ENCODE measurements around the gene CES4A.
"Not testable (repeated sequence)": the region's sequence is repeated elsewhere in the genome, so short reads cannot be mapped to it uniquely, and the experiment has no call there.

CES4A gene

DNA sequence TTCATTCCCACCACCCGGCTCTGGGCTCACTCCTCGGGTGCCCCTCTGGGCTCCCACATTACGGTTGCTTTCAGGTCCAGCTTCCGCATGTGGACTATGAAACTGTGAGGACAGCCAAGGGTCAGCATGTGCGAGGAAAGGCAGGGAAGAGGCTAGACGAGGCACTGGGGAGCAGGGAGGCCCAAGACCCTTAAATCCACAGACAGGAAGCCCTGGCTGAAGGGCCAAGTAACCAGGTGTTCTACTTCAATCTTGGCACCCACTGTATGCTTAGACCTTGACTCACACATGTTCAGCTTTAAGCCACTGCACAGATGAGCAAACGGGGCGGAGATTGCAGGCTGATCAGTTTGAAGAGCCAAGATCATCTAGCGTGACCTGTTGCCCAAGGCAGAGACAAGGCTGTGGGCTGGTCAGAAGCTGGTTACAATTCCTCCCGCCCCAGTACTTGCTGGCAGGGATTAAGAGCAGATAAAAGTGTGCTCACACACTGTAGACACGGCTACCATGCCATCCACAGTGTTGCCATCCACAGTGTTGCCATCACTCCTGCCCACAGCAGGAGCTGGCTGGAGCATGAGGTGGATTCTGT, at the start of gene CES4A:
CES4A (plus strand) TSS at position 393 of the 592 bp plus-strand sequence; CDS start at position 577, 184 bp downstream.
- peak within 1 kb of the TSS; percentile 68 for H3K27ac Mint-ChIP-seq
- H3K4me1 Mint-ChIP-seq: peaks cover 59% of the 10 kb centered on the region
- peaks cover 8% of the 10 kb centered on the region for H3K36me3 Mint-ChIP-seq
- no peaks in the 10 kb centered on the region for H3K27me3 Mint-ChIP-seq
- CTCF ChIA-PET: interaction anchor here (1.0 to 1.7 kb wide), 3 partner anchors 30 to 167 kb away, joined by 3 to 6 read pairs (median 4); no protein-coding TSS in a partner anchor
- no peaks in the 10 kb centered on the region for H3K9me3 Mint-ChIP-seq
- DNase-seq: no peak
- H3K4me3 Mint-ChIP-seq: no peak within 1 kb of the TSS

DNA sequence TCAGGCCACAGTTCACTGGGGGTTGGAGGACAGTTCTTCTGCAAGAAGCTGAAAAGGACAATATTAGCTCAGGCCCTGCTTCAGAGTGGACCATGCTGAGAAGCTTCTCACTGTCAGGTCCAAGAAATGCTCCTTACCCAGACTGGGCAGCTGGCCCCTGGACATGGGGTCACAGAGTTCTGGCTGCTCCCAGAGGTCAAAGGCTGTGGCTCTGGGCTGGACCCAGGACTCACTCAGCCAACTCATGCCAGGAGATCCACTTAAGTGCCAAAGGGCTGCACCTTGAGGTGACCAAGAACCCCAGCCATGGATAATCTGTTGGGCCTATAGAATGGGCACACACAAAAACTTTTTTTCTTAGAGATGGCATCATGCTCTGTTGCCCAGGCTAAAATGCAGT, 49.0 kb upstream of the CES4A start:
- Mint-ChIP-seq H3K4me3 (no peak overlapping the region), H3K27ac (no peak overlapping the region), H3K9me3 (no peaks in the 10 kb centered on the region), H3K27me3 (no peaks in the 10 kb centered on the region), H3K36me3 (peaks cover 20% of the 10 kb centered on the region), H3K4me1 (peaks cover 27% of the 10 kb centered on the region)
- CTCF ChIA-PET: no interaction called here
- DNase-seq: no peak

DNA sequence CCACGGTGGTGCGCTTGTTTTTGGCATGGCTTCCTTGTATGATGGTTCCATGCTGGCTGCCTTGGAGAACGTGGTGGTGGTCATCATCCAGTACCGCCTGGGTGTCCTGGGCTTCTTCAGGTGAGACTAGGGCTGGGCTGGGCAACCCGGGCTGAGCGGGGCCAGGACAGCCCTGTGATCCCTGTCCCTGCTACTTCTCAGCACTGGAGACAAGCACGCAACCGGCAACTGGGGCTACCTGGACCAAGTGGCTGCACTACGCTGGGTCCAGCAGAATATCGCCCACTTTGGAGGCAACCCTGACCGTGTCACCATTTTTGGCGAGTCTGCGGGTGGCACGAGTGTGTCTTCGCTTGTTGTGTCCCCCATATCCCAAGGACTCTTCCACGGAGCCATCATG, 48.2 kb upstream of the CES4A start:
- peaks cover 21% of the 10 kb centered on the region for H3K4me1 Mint-ChIP-seq
- H3K4me3 Mint-ChIP-seq: no peak overlapping the region
- no peaks in the 10 kb centered on the region for H3K27me3 Mint-ChIP-seq
- H3K9me3 Mint-ChIP-seq: no peaks in the 10 kb centered on the region
- DNase-seq: no peak
- H3K27ac Mint-ChIP-seq: no peak overlapping the region
- H3K36me3 Mint-ChIP-seq: peaks cover 20% of the 10 kb centered on the region
- CTCF ChIA-PET: interaction anchor here (2.7 kb wide), 1 partner anchor 45 kb away, joined by 9 read pairs; no protein-coding TSS in a partner anchor

DNA sequence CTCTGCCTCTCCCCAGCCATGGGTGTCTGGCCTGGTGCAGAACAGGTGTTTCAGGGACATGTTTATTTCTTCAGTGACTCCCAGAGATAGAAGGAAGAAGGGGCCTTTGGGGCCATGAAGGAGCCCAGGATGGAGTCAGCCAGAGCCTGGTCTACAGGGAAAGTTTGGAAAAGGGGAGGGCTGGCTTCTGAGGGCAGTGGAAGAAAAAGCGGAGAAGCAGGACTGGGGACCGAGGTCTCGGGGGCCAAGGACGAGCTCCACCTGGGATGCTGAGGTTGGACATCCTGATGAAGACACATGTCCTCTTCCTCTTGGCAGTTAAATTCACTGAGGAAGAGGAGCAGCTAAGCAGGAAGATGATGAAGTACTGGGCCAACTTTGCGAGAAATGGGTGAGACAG, 45.4 kb upstream of the CES4A start:
- Mint-ChIP-seq H3K4me3 (no peak overlapping the region), H3K27ac (no peak overlapping the region), H3K4me1 (peaks cover 9% of the 10 kb centered on the region), H3K36me3 (peaks cover 13% of the 10 kb centered on the region), H3K9me3 (no peaks in the 10 kb centered on the region), H3K27me3 (peaks cover 11% of the 10 kb centered on the region)
- CTCF ChIA-PET: interaction anchor here (1.0 to 2.7 kb wide), 6 partner anchors 14 to 70 kb away, joined by 3 to 9 read pairs (median 4); partner anchors contain the start of gene CES3
- DNase-seq: no peak

DNA sequence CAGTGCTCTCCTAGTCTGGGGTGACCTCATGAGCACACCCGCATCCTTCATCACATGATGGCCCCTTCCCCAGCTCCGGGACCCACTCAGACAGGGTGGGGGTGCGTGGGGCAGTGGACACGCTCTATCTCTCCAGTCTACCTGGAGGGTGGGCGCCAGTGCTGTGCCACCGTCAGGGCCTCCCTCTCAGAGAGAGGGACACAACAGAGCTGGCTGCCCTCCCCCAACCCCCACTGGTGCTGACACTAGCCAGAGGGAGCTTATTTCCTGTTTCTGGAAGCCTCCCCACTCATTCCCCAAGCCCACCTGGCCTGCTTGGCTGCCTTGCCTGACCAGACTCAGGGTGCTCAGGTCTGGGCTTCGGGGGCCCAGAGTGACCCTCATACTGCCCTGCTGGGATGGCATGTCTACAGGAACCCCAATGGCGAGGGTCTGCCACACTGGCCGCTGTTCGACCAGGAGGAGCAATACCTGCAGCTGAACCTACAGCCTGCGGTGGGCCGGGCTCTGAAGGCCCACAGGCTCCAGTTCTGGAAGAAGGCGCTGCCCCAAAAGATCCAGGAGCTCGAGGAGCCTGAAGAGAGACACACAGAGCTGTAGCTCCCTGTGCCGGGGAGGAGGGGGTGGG, 44.8 kb upstream of the CES4A start:
- CTCF ChIA-PET: interaction anchor here (0.8 to 1.9 kb wide), 7 partner anchors 15 to 241 kb away, joined by 3 to 4 read pairs (median 4); partner anchors contain the start of gene CES3
- no peak for DNase-seq
- H3K27ac Mint-ChIP-seq: no peak overlapping the region
- H3K9me3 Mint-ChIP-seq: no peaks in the 10 kb centered on the region
- peaks cover 16% of the 10 kb centered on the region for H3K27me3 Mint-ChIP-seq
- H3K4me3 Mint-ChIP-seq: no peak overlapping the region
- H3K4me1 Mint-ChIP-seq: peaks cover 14% of the 10 kb centered on the region
- peaks cover 13% of the 10 kb centered on the region for H3K36me3 Mint-ChIP-seq

DNA sequence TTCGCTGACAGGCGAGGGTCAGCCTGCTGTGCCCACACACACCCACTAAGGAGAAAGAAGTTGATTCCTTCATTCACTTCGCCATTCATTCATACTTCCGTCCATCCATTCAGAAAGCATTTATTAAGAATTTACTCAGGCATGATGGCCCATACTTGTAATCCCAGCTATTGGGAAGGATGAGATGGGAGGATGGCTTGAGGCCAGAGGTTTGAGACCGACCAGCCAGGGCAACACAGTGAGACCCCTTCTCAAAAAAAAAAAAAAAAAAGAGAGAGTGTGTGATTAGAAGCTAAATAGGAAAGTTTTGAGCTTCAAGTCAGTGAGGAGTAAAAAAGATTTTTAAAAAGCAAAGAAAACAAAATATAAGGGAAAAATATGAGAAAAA, 44.3 kb upstream of the CES4A start:
- no peak overlapping the region for H3K27ac Mint-ChIP-seq
- CTCF ChIA-PET: interaction anchor here (0.8 to 1.9 kb wide), 5 partner anchors 17 to 241 kb away, joined by 3 to 4 read pairs (median 4); partner anchors contain the start of gene CES3

DNA sequence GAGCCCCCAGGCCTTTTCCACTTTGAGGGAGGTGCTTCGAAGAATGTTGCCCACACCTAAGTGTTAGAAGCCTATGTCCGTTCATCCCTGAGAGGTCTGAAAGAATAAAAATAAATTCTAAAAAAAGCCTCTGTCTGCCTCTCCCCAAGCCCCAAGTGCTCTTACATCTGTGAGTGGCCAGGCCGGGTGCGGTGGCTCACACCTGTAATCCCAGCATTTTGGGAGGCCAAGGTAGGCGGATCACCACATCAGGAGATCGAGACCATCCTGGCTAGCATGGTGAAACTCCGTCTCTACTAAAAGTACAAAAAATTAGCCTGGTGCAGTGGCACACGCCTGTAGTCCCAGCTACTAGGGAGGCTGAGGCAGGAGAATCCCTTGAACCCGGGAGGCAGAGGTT, 43.4 kb upstream of the CES4A start:
- peaks cover 31% of the 10 kb centered on the region for H3K27me3 Mint-ChIP-seq
- not testable (repeated sequence) for H3K27ac Mint-ChIP-seq, DNase-seq, H3K36me3 Mint-ChIP-seq, H3K4me3 Mint-ChIP-seq, H3K9me3 Mint-ChIP-seq
- CTCF ChIA-PET: interaction anchor here (1.4 to 1.9 kb wide), 2 partner anchors 16 to 240 kb away, joined by 4 read pairs; partner anchors contain the start of gene CES3
- peaks cover 18% of the 10 kb centered on the region for H3K4me1 Mint-ChIP-seq

More for the DNA sequence above, 44.3 kb upstream of the CES4A start:
- H3K4me3 Mint-ChIP-seq: no peak overlapping the region
- peaks cover 18% of the 10 kb centered on the region for H3K4me1 Mint-ChIP-seq
- H3K9me3 Mint-ChIP-seq: no peaks in the 10 kb centered on the region
- peaks cover 13% of the 10 kb centered on the region for H3K36me3 Mint-ChIP-seq
- no peak for DNase-seq
- H3K27me3 Mint-ChIP-seq: peaks cover 21% of the 10 kb centered on the region

DNA sequence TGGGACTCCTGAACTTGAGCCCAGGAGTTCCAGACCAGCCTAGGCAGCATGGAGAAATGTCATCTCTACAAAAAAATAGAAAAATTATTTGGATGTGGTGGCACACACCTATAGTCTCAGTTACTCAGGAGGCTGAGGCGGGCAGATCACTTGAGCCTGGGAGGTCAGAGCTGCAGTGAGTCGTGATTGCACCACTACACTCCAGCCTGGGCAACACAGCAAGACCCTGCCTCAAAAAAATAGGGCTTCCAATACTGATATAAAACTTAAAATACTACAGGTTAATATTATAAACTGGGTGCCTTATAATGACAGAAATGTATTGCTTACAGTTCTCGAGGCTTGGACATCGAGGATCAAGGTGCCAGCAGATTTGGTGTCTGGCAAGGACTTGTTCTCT, 42.5 kb upstream of the CES4A start:
- CTCF ChIA-PET: interaction anchor here (0.7 kb wide), 1 partner anchor 17 kb away, joined by 3 read pairs; no protein-coding TSS in a partner anchor
- peaks cover 20% of the 10 kb centered on the region for H3K4me1 Mint-ChIP-seq
- peaks cover 8% of the 10 kb centered on the region for H3K36me3 Mint-ChIP-seq
- no peak overlapping the region for H3K4me3 Mint-ChIP-seq
- no peak overlapping the region for H3K27ac Mint-ChIP-seq
- DNase-seq: no peak
- H3K27me3 Mint-ChIP-seq: peaks cover 40% of the 10 kb centered on the region
- no peaks in the 10 kb centered on the region for H3K9me3 Mint-ChIP-seq

DNA sequence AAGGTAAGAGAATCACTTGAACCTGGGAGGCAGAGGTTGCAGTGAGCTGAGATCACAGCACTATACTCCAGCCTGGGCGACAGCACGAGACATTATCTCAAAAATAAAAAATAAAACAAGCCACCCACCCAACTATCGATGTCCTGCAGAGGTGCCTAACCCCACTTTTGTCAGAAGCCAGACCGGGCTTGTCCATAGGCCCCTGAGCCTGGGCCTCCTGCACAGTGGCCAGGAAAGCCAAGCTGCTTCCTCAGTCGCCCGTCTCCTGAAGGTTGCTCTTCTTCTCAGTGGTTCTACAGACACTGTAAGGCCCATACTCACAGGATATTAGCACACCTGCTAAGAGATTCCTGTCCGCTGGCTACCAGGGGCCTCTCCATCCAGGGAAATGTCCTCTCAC, 41.8 kb upstream of the CES4A start:
- Mint-ChIP-seq H3K9me3 (peaks cover 5% of the 10 kb centered on the region), H3K4me3 (no peak overlapping the region), H3K4me1 (peaks cover 20% of the 10 kb centered on the region), H3K27me3 (peaks cover 46% of the 10 kb centered on the region), H3K27ac (peak overlapping the region; percentile 49), H3K36me3 (peaks cover 5% of the 10 kb centered on the region)
- DNase-seq: no peak
- CTCF ChIA-PET: interaction anchor here (0.7 to 1.6 kb wide), 2 partner anchors 18 to 49 kb away, joined by 3 to 5 read pairs; no protein-coding TSS in a partner anchor

DNA sequence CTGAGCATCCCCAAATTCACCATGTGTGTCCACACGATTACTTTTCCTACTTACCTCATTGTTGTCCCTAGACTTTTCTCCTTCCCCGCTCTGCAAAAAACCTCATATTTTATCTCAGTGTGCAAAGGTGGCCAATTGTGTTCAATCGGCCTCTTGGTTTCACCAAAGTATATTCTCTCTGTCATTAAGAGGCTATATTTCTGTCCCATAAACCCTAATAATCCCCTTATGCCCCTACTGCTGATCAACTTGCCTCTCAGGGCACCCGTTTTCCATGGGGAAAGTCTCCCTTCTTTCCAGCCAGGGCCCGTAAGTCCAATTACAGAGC, 41.5 kb upstream of the CES4A start:
- no peak for DNase-seq
- Mint-ChIP-seq H3K27me3 (peaks cover 48% of the 10 kb centered on the region), H3K9me3 (peaks cover 8% of the 10 kb centered on the region), H3K36me3 (peaks cover 5% of the 10 kb centered on the region), H3K27ac (no peak overlapping the region), H3K4me3 (peak overlapping the region; percentile 79), H3K4me1 (peaks cover 20% of the 10 kb centered on the region)
- CTCF ChIA-PET: interaction anchor here (0.6 to 1.6 kb wide), 9 partner anchors 10 to 208 kb away, joined by 3 to 6 read pairs (median 3); partner anchors contain the start of genes B3GNT9, CES3 and PHAF1

DNA sequence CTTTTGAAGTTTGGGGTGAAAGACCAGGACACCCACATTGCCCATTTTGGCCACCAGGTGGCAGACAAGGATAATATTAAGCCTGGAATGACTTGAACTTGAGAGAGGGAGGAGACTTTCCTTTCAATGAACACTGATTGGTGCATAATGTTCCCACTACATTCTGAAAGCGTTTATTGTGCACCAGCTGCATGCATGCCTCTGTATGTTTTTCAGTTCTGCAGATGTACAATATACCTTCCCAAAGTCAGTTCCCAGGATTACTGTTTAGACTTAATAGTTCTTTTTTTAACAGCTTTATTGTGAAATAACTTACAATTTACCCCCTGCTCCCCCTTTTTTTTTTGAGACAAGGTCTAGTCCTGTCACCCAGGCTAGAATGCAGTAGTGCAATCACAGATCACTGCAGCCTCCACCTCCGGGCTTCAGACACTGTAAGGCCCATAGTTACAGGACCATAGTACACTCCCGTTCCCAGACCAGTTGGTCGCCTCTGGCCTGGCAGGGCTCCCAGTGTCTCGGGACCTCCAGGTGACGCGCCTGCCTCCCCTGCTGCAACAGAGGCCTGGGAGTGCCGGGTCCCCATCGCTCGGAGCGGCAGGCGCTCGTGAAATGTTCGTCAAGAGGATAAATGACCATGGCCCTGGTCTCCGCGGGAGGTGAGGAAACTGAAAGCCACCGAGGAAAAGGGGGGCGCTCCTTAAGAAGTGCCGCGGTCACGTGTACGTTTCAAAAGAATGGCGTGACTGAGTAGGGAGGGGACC, 40.9 kb upstream of the CES4A start:
- H3K36me3 Mint-ChIP-seq: peaks cover 5% of the 10 kb centered on the region
- peaks cover 54% of the 10 kb centered on the region for H3K27me3 Mint-ChIP-seq
- peak overlapping the region; percentile 79 for H3K4me3 Mint-ChIP-seq
- peaks cover 20% of the 10 kb centered on the region for H3K4me1 Mint-ChIP-seq
- peak; percentile 92 for DNase-seq
- H3K9me3 Mint-ChIP-seq: peaks cover 8% of the 10 kb centered on the region
- CTCF ChIA-PET: interaction anchor here (0.6 to 1.6 kb wide), 10 partner anchors 9 to 261 kb away, joined by 3 to 6 read pairs (median 3); partner anchors contain the start of genes B3GNT9, CES3 and PHAF1
- H3K27ac Mint-ChIP-seq: no peak overlapping the region

DNA sequence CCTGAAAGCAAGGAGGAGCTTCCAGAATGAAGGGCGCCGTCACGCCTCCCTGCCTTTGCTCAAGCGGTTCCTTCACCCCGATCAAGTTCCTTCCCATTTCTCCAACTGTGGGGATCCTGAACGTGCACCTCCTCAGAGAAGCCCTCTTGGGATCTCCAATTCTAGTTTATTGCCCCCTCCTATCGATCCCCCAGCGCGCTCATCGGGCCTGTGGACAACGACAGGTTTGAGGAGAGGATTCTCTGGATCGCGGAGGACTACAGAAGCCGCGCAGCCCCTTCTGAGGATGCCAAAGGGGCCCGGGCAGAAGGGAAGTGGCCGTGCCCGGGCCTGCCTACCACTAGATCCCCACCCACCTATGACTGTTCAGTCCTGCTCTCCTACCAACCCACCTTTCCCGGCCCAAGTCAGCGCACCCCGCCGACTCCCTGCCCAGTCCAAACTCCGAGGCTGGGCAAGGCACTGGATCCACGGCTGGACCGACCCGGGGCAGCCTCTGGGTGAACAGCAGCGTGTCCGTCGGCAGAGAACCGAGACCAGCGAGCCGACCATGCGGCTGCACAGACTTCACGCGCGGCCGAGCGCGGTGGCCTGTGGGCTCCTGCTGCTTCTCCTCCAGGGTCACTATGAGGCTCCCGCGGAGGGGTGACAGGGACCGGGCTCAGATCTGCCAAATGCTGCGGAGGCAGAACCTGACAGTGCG, 40.1 kb upstream of the CES4A start:
- Mint-ChIP-seq H3K9me3 (peaks cover 8% of the 10 kb centered on the region), H3K36me3 (no peaks in the 10 kb centered on the region), H3K4me1 (peaks cover 20% of the 10 kb centered on the region), H3K27ac (no peak overlapping the region), H3K27me3 (peaks cover 60% of the 10 kb centered on the region), H3K4me3 (peak overlapping the region; percentile 79)
- CTCF ChIA-PET: interaction anchor here (1.0 to 3.0 kb wide), 4 partner anchors 8 to 44 kb away, joined by 3 to 10 read pairs (median 4); partner anchors contain the start of gene CES3
- DNase-seq: peak; percentile 32

DNA sequence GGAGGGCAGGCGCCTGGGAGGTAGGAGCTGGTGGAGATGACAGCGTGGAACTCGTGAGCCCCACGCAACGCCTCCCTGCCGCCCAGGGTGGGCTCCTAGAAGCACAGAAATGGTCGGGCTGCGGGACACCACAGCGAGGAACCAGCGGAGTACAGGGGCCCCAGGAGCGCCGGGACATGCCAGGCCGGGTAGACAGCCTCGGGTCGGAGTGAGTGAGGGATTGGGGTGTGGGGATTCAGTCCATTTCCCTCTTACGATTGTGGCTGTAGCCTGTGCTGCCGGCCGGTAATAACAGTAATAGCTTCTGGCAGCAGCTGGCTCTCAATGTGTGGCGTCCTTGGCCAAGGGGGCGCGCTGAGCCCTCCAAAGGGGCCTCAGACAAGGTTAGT, 39.6 kb upstream of the CES4A start:
- Mint-ChIP-seq H3K27me3 (peaks cover 65% of the 10 kb centered on the region), H3K4me3 (peak overlapping the region; percentile 79), H3K36me3 (no peaks in the 10 kb centered on the region), H3K27ac (no peak overlapping the region), H3K4me1 (peaks cover 21% of the 10 kb centered on the region), H3K9me3 (peaks cover 8% of the 10 kb centered on the region)
- CTCF ChIA-PET: interaction anchor here (3.0 kb wide), 1 partner anchor 12 kb away, joined by 10 read pairs; the partner anchor contains the start of gene CES3
- no peak for DNase-seq

Measured in activated naive CD4-positive, alpha-beta T cell treated with anti-CD3 and anti-CD28 coated beads, Interleukin-2, amount 10 ng/mL, durations not matched to agents 7 days and 5 days (primary cell).